COLO829 (cell line): ENCODE results near the gene ZFAND6.
"Not testable (repeated sequence)": the region's sequence is repeated elsewhere in the genome, so short reads cannot be mapped to it uniquely, and the experiment has no call there.

Source experiments
- DNase-seq: peaks from one replicate; pipeline ENCODE4 v3.0.0; 2012; ENCODE audit warnings: low spot score

The ZFAND6 gene

DNA sequence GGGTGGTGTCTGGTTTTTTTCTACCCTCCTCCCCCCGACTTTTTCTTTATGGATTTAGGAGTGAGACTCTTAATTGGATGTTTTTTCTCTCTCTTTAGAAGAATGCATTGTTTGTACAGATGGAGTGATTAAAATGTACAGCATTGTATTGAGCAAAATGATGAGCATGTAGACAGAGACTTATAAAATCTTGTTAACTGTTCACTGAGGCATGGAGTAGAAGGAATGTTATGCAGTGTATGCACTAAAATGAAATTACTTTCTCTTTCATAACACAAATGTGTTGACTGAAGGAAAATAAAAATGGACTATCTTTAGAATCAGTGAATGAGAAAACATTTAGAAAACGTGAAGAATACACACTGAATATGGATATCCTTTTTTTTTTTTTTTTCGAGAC is 39.8 kb downstream of the ZFAND6 start:
- no peak for DNase-seq

DNA sequence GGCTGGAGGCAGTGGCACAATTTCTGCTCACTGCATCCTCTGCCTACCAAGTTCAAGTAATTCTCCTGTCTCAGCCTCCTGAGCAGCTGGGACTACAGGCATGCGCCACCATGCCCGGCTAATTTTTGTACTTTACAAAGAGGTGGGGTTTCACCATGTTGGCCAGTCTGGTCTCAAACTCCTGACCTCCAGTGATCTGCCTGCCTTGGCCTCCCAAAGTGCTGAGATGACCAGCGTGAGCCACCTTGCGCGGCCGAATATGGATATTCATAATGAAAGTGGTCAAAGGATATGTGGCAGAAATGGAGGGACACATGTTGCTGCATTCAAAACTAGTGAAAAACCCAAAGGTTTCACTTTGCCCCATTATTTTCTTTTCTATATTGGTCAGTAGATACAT is 40.2 kb downstream of the ZFAND6 start:
- not testable (repeated sequence) for DNase-seq

DNA sequence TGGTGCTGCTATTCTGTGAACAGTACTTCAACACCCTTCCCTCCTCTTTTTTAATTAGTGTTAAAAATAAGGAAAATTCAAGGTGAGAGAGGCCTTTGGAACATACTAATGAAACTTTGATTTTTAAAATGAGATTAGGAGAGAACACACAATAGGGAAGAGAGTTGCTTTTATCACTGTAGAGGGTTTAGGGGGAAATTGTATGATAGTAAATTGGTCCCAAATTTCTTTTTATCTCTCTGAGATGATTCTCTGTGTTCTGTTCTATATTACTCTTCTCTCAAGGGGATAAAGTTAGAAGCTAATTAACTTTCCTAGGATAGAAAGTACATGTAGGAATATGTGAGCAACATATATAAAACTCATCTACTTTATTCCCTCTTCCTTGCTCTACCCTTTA is 40.8 kb downstream of the ZFAND6 start:
- no peak for DNase-seq

DNA sequence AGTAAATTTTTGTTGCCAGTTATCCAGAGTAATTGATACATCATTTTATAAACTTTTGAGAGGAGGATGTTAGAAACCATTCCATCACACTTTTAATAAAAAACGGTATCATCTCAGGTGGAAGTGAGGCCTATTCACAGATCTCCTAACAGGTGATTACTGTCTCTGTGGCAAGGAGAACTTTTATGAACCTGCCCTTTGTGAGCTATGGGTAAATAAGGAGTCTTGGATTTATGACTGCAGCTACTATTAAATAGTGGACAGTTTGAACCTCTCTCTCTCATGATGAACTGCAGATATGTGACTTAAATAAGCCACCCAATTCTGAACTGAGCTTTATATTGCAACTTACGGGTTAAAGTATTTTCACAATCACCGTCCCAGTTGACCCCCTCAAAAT is 45.7 kb downstream of the ZFAND6 start:
- no peak for DNase-seq

DNA sequence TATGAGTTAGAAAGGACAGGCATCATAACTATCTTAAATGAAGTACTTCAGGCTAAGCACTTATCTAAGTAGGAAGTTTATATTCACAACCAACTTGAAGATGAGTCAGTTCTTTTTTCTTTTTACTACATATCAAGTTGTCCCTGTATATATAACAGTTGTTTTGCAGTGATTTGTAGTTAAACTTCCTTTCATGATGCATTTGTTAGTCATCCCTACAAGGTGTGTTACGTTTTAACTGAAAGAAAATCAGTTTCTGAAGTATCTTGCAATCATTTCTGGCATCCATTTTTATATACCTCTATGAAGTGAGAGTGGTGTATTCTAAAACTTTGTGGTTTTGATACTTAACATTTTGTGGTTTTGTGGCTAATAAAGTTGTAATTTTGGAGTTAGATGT is 46.1 kb downstream of the ZFAND6 start:
- DNase-seq = no peak

DNA sequence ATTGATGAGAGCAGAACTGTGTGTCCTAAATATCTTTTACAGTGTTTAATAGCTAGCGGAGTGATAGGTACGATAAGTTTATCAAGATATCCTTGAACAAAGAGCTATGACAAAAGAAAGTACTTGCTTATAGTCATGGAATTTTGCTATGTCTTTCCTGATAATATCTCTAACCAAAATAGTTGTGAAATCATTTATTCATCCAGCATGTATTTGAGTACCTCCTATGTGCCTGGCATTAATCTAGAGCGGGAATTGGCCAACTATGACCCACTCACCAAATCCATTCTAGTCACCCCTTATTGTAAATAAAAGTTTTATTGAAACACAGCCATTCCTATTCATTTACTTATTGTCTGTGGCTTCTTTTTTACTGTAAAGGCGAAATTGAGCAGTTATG is 46.6 kb downstream of the ZFAND6 start:
- DNase-seq = no peak

DNA sequence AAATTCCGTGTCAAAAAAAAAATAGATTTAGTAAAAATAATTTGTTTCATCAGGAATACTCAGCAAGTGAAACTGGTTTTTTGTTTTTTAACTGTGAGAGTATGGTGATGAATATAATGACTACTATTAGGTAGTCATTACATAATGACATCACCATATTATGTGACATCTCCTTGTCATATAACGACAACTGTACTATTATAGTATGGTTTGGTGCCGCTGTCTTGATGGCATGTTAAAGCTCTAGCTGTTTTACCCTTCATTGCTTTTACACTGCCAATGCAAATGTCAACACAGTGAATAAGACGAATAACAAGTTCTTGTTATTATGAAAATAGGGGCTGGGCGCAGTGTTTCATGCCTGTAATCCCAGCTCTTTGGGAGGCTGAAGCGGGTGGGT is 47.7 kb downstream of the ZFAND6 start:
- DNase-seq = no peak

DNA sequence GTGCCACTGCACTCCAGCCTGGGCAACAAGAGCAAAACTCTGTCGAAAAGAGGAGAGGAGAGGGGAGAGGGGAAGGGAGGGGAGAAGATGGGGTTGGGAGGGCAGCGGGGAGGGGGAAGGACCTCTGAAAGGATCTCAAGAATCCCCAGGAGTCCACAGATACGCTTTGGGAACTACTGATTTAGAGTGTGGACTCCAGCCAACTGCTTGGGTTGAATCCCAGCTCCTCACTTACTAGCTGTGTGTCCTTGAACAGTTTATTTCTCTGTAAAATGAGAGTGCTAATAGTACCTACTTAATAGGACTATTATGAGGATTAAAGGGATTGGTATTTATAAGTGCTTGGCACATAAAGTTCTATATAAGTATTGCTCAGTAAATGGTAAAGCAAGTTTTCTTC is 48.3 kb downstream of the ZFAND6 start:
- no peak for DNase-seq

DNA sequence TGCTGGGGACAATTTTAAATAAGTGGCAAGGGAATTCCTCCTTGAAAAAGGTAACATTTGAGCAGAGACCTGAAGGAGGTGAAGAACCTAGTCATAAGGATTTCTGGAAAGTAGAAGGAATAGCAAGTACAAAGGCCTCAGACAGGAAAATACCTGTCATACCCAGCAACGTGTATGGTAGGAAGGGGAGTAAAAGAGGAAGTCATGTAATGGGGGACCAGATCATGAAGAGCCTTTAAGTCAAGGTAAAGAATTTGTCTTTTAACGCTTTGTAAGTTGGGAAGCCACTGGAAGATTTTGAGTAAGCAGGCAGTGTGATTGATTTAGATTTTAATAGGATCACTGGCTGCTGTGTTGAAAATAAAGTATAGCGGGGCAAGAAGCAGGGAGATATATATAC is 49.9 kb downstream of the ZFAND6 start:
- no peak for DNase-seq

DNA sequence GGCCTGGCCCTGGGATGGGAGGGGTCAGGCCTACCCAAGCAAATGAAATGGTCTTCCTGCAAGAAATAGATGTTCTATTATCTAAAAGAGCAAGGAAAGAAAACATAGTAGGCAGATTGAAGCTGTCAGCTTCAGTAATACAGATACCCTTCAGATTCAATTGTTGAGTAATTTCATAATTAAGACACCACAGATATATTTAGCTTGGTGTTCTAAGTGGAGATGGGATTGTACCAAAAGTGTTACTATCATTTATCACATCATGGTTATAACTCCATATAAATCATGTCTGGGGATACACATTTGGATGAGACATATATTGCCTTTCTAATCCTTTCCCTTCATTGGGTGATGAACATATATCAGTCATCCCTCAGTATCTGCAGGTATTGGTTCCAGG is 51.4 kb downstream of the ZFAND6 start:
- DNase-seq = no peak

DNA sequence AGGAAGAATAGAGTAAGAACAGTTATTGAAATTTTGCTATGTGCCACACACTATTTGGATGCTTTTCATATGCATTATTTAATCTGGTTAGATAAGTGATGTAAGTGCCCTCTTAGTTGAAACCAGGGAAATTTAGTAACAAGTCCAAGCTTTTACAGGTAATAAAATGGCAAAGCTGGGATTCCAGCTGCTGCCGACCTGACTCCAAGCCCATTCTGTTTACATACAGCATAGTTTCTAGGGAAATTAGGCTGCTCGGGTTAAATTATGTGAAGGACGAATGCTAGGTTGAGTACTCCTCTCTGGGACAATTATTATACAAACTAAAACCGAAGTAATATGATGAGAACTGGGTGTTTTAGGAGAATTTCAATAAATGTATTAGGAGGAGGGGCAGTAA is 54.6 kb downstream of the ZFAND6 start:
- DNase-seq = no peak

DNA sequence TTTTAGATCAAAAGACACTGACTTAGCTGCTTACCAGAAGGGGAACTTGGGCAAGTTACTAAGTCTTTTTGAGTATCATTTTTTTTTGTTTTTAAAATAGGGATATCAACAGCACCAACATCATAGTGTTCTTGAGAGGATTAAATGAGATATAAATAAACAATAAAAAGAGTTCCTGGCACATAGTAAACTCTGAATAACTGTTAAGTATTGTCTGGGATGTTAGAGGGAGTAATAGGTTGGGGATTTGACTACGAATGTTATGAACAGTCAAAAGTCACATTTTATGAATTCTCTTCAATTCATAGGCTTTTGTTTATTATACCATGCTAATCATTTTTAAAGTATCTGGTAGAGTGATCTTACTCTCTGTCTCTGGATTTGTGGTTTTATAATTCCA is 55.5 kb downstream of the ZFAND6 start:
- no peak for DNase-seq

DNA sequence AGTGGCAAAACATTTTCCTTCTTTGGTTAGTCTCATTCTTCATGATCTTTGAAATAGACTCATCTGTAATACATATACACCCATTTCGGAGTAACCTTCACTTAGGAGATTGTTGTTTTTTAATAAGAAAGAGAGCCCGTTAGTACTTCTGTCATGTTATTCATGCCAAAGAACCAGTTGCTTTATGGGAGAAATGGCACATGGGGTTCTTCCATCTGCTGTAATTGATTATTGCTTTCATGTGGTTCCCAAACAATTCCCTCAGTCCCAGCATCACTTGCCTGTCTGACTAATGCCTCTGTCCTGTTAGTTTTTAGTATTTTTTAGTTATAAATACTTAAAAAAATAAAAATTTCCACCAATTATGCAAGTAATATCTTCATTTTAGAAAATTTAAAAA is 59.5 kb downstream of the ZFAND6 start:
- no peak for DNase-seq

DNA sequence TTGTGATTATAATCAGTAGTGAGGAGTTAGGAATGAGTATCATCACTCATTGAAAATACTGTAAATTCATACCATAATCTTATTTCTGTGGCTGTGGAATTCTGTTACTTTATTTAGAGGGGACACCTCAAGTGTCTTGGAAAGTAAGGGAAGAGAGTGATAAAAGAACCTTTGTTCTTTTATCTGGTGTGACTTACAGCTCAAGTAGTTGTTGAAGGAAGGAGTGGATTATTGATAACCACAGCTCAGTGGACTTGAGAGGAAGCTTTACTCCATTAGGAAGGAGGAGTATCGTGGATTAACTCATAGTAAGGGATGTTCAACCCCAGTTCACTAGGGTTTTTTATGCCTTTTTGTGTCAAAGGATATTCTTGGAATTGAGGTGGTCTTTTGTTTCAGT is 61.2 kb downstream of the ZFAND6 start:
- peak; percentile 3 for DNase-seq

DNA sequence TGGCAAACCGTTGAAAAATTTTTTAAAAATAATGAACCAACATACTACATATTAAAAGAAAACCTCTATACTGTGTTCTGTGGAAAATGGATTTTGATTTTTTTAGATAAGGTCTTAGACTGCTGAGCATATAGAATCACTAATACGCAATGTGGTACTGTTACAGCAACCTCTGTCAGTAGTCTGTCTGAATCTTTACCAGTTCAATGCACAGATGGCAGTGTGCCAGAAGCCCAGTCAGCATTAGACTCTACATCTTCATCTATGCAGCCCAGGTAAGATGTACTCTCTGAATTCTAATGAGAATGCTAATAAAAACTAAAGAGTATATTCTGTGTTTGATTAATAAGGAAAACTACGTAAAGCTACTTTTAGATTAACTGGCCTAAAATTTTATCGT is 62.1 kb downstream of the ZFAND6 start:
- DNase-seq = no peak

DNA sequence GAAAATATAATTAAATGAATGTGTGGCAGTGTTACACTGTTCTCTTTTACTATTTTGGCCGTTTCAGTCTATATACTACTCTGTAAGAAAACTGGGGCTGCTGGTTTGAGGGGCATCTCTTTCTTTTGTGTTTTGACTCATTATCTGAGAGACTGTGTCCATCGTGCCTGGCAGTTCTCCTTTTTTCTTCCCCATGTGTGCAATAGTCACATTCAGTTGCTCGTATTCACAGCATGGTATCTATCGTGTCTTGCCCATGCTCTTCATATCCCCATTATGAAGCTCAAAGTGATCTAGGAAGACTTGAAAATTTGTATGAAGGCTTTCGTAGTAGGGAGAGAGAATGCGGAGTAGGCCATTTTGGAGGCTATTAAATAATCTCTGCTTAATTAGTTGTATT is 63.6 kb downstream of the ZFAND6 start:
- DNase-seq = no peak

DNA sequence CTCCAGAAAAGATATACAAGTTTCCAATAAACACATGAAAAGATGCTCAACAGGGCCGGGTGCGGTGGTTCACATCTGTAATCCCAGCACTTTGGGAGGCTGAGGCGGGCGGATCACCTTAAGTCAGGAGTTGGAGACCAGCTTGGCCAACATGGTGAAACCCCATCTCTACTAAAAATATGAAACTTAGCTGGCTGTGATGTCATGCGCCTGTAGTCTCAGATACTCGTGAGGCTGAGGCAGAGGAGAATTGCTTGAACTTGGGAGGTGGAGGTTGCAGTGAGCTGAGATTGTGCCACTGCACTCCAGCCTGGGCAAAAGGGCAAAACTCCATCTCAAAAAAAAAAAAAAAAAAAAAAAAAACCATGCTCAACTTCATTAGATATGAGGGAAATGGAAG is 67.8 kb downstream of the ZFAND6 start:
- not testable (repeated sequence) for DNase-seq

DNA sequence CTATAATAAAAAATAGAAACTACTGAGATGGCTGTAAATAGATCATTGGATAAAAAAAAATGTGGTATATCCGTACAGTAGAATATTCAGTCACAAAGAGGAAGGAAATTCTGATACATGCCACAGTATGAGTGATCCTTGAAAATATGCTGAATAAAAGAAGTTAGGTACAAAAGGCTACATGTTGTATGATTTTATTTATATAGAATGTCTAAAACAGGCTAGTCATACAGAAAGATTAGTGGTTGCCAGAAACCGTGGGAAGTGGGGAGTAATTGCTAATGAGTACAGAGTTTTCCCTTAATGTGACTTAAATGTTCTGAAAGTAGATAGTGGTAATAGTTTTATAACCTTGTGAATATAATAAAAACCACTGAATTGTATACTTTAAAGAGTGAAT is 68.4 kb downstream of the ZFAND6 start:
- no peak for DNase-seq

DNA sequence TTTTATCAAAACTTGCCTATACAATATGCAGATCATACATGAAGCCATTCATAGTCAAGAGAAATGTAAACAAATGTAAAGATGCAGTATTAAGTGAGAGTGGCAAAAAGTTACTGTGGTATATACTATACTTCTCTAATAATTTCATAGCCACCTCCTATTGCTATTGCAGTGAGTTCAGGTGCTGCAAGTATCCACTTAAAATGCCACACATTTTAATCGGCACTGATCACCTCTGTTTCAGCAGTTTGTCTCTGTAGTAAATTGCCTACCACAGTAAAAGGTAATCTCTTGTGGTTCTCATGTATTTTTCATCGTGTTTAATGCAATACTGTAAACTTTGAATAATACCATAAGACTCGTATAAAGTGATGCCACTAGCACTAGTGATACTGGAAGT is 72.9 kb downstream of the ZFAND6 start:
- DNase-seq = no peak

DNA sequence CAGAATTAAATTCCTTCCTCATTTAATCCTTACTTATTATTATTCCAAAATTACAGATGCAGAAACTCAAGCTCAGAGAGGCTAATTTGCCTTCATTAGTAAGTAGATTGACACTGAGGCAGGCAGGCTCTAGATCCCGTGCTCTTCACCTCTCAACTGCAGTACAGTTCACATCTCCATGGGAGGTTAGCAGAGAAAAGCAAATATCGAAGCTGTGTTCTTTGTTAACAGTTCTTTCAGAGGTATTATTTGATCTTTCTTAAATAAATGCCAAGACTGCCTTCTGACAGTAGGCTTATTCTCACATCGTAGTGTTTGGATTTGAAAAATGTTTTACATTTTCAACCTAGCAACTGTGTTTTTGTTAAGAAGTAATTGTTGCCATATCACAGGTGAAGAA is 77.4 kb downstream of the ZFAND6 start:
- no peak for DNase-seq

DNA sequence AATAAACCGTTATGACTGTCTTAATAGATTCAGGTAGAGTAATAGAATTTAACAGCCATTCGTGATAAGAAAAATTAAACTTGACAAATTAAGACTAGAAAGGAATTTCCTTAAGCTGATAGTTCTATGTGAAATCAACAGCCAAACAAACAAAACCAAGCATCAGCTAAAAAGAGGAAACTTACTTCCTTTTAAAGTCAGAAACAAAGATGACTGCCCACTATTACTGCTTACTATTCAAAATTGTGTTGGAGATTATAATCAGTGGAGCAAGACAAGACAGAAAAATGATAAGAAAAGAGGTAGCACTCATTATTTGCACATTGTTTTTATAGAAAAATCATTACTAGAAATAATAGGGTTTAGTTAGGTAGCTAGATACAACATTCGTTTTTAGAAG is 79.5 kb downstream of the ZFAND6 start:
- no peak for DNase-seq

DNA sequence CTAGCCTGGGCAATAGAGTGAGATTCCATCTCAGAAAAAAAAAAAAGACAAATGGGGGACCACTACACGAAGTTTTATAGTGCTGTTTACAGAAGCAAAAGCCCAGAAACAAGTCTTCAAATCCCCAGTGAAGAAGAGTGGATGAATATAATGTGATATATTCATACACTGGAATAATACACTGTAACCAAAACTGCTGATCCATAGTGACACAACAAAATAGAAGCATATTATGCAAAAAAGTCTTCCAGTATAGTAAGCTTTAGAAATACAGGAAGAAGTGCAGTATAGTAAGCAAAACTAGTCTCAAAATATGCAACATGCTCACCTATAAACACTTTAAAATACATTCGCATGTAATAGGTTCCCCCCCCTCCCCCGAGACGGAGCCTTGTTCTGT is 81.4 kb downstream of the ZFAND6 start:
- DNase-seq = no peak

DNA sequence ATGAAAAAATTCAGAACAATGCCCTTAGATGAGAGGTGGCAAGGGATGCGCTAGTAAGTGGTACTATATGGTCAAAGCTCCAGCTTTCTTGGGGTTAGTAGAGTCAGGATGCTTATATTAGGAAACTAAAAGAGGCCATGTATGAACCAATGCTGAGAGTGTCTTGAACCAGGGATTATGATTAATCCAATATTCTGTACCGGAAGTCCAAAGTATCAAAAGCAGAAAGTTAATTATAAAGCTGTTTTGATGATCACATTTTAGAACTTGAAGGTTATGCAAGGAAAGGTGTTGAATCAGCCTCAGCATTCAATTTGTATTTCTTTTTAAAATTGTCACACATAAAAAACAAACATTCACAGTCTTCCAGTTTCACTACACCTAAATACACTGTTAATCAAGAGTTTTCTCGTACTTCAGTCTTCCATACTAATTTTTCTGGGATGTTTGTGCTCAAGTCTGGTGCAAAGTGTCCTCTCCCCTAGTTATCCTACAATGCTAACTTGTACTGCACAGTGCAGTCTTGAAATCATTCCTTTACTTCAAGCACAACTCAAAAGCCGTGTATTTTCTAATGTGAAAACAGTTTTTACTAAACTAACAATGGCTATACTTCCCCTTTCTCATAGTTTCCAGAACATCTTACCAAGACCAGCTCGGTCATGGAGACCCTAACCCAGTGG is 82.6 kb downstream of the ZFAND6 start:
- DNase-seq = no peak

DNA sequence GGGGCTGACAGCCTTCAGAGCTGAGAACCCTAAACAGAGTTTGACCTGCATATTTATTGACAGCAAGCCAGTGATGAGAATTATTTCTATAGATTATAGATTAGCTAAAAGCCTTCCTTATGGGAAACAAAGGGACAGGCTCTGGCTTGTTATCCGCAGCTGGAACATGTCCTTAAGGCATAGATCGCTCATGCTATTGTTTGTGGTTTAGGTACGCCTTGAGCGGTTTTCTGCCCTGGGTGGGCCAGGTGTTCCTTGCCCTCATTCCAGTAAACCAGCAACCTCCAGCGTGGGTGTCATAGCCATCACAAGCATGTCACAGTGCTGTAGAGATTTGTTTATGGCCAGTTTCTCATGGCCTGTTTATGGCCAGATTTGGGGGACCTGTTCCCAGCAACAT is 83.2 kb downstream of the ZFAND6 start:
- DNase-seq = no peak

DNA sequence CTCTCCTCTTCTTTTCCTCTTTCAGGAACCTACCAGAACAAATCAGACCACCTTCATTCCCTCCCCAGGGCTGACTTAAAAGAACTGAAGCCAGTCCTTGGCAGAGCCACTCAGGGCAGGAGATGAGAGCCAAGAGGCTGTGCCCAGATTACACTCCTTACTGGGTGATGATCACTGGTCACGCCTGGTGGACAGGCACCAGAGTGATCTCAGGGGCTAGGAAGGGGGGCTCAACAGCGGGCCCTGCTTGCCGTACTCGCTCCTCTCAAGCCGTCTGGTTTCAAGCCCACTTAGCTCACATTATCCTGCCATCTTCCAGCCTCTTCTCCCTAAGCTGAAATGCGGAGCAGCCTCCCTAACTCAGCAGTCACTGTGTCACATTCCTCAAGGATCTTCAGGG is 91.7 kb downstream of the ZFAND6 start:
- no peak for DNase-seq
